Endothelial cell (in vitro differentiated cells): ENCODE measurements around the gene AK3. TPM values are rescaled to one million over a fixed set of nuclear protein-coding genes. Genes with fewer than 3 reads are reported as not detected.

ENCODE experiments used
- DNase-seq: peaks from one replicate; pipeline ENCODE4 v3.0.0; 2021; ENCODE audit warnings: low spot score
- H3K27ac Mint-ChIP-seq: one replicate; pipeline ENCODE4 v1.8.0; 2021; ENCODE audit warnings: mixed read lengths, inconsistent platforms; ENCODE audit not compliant: unreplicated experiment
- H3K27me3 Mint-ChIP-seq: one replicate; pipeline ENCODE4 v1.8.0; 2021; ENCODE audit warnings: mild to moderate bottlenecking, moderate library complexity, mixed read lengths, inconsistent platforms; ENCODE audit not compliant: unreplicated experiment
- H3K36me3 Mint-ChIP-seq: one replicate; pipeline ENCODE4 v1.8.0; 2021; ENCODE audit warnings: mild to moderate bottlenecking, low read depth, mixed read lengths, inconsistent platforms; ENCODE audit not compliant: unreplicated experiment
- H3K4me1 Mint-ChIP-seq: one replicate; pipeline ENCODE4 v1.8.0; 2021; ENCODE audit warnings: mild to moderate bottlenecking, mixed read lengths, inconsistent platforms; ENCODE audit not compliant: unreplicated experiment
- H3K4me3 Mint-ChIP-seq: one replicate; pipeline ENCODE4 v1.8.0; 2021; ENCODE audit warnings: mild to moderate bottlenecking, mixed read lengths, inconsistent platforms; ENCODE audit not compliant: unreplicated experiment
- H3K9me3 Mint-ChIP-seq: one replicate; pipeline ENCODE4 v1.8.0; 2021; ENCODE audit warnings: mixed read lengths, inconsistent platforms; ENCODE audit not compliant: unreplicated experiment
- CTCF ChIP-seq: fragments of 200-600 bp; sonication (generic); IDR thresholded peaks from one replicate; pipeline ENCODE4 v1.5.0; 2021; ENCODE audit warnings: antibody characterized with exemption; ENCODE audit not compliant: unreplicated experiment
- total RNA-seq: library from RNA; stranded (reverse); fragmentation: NEBNext Ultra II Directional; extraction: Animal tissue kit (Norgen Biotek cat#: 25700); gene quantifications from one replicate; pipeline ENCODE4 v1.2.1, GENCODE V29; 2021; ENCODE audit not compliant: unreplicated experiment

AK3 gene
- total RNA-seq, 1 donor from 2014 or later = 29.2 TPM

GRCh38 chr9:4738866-4739586, 2.0 kb downstream of the AK3 start:
- no peak for TF ChIP-seq CTCF
- Mint-ChIP-seq H3K36me3 (peaks cover 4% of the 10 kb centered on the region), H3K4me3 (peak overlapping the region; percentile 95), H3K27me3 (peaks cover 5% of the 10 kb centered on the region), H3K4me1 (peaks cover 9% of the 10 kb centered on the region), H3K27ac (no peak overlapping the region), H3K9me3 (no peaks in the 10 kb centered on the region)
- no peak for DNase-seq

GRCh38 chr9:4734150-4734549, 6.9 kb downstream of the AK3 start:
- peaks cover under 1% of the 10 kb centered on the region for H3K4me1 Mint-ChIP-seq
- H3K9me3 Mint-ChIP-seq = no peaks in the 10 kb centered on the region
- no peaks in the 10 kb centered on the region for H3K27me3 Mint-ChIP-seq
- H3K36me3 Mint-ChIP-seq = no peaks in the 10 kb centered on the region
- H3K4me3 Mint-ChIP-seq = no peak overlapping the region
- H3K27ac Mint-ChIP-seq = no peak overlapping the region
- no peak for DNase-seq
- TF ChIP-seq CTCF = no peak

GRCh38 chr9:4732890-4733289, 8.1 kb downstream of the AK3 start:
- no peak for TF ChIP-seq CTCF
- H3K4me3 Mint-ChIP-seq = no peak overlapping the region
- no peak for DNase-seq
- no peaks in the 10 kb centered on the region for H3K9me3 Mint-ChIP-seq
- no peak overlapping the region for H3K27ac Mint-ChIP-seq
- H3K4me1 Mint-ChIP-seq = no peaks in the 10 kb centered on the region
- no peaks in the 10 kb centered on the region for H3K36me3 Mint-ChIP-seq
- no peaks in the 10 kb centered on the region for H3K27me3 Mint-ChIP-seq

GRCh38 chr9:4727593-4727992, 13.4 kb downstream of the AK3 start:
- H3K27me3 Mint-ChIP-seq = no peaks in the 10 kb centered on the region
- no peak for DNase-seq
- no peaks in the 10 kb centered on the region for H3K36me3 Mint-ChIP-seq
- no peaks in the 10 kb centered on the region for H3K4me1 Mint-ChIP-seq
- no peak for TF ChIP-seq CTCF
- H3K9me3 Mint-ChIP-seq = no peaks in the 10 kb centered on the region
- no peak overlapping the region for H3K4me3 Mint-ChIP-seq
- no peak overlapping the region for H3K27ac Mint-ChIP-seq

- no peak for DNase-seq
- TF ChIP-seq CTCF = no peak
Measured at GRCh38 chr9:4725706-4726442, 15.1 kb downstream of the AK3 start.

More at GRCh38 chr9:4725706-4726442, 15.1 kb downstream of the AK3 start:
- Mint-ChIP-seq H3K4me1 (no peaks in the 10 kb centered on the region), H3K36me3 (no peaks in the 10 kb centered on the region), H3K27me3 (no peaks in the 10 kb centered on the region), H3K27ac (no peak overlapping the region), H3K4me3 (no peak overlapping the region), H3K9me3 (no peaks in the 10 kb centered on the region)
